Natural killer cell (primary cell): ENCODE data around the gene MMAB. TPM values are rescaled to one million over a fixed set of nuclear protein-coding genes. Genes with fewer than 3 reads are reported as not detected.

Experiments used
- ATAC-seq, 3 donors: fragments of 150-1000 bp in 2 of 3; fragments of 200-7000 bp in 1 of 3; cut with Tn5 transposase; 1 replicate in 1 of 3; 2 replicates in 2 of 3; pipeline ENCODE4 v1.10.0; 2021; ENCODE audit warnings: mild to moderate bottlenecking in 2 of 3, moderate library complexity in 2 of 3
- DNase-seq, 2 donors: peaks; one replicate each; pipeline versions ENCODE4 v3.0.0 to v3.0.0-alpha.2; 2013 to 2021; ENCODE audit warnings: mixed read lengths in 1 of 2
- H3K27ac ChIP-seq: one replicate; pipeline ENCODE4 v1.5.1; 2013; ENCODE audit warnings: mild to moderate bottlenecking, low read length
- H3K27me3 ChIP-seq: one replicate; pipeline ENCODE4 v1.6.1; 2013; ENCODE audit warnings: low read length; ENCODE audit not compliant: control insufficient read depth, insufficient read depth
- H3K36me3 ChIP-seq: one replicate; pipeline ENCODE4 v1.6.1; 2013; ENCODE audit warnings: low read length; ENCODE audit not compliant: control insufficient read depth, insufficient read depth
- H3K4me1 ChIP-seq: one replicate; pipeline ENCODE4 v1.6.1; 2013; ENCODE audit warnings: low read length; ENCODE audit not compliant: control insufficient read depth, insufficient read depth
- H3K4me3 ChIP-seq: one replicate; pipeline ENCODE4 v1.5.1; 2013; ENCODE audit warnings: low read length
- H3K9me3 ChIP-seq: one replicate; pipeline ENCODE4 v1.6.1; 2013; ENCODE audit warnings: low read length; ENCODE audit not compliant: control insufficient read depth, insufficient read depth
- H3K27ac Mint-ChIP-seq, 2 donors: one replicate each; pipeline ENCODE4 v1.8.0; 2022; ENCODE audit warnings: mild to moderate bottlenecking in 2 of 2, mixed read lengths in 2 of 2, moderate library complexity in 1 of 2
- H3K27me3 Mint-ChIP-seq, 2 donors: one replicate each; pipeline ENCODE4 v1.8.0; 2022; ENCODE audit warnings: low read depth in 2 of 2, mixed read lengths in 2 of 2
- H3K36me3 Mint-ChIP-seq: one replicate; pipeline ENCODE4 v1.8.0; 2022; ENCODE audit warnings: mixed read lengths
- H3K4me1 Mint-ChIP-seq, 2 donors: one replicate each; pipeline ENCODE4 v1.8.0; 2022; ENCODE audit warnings: mixed read lengths in 2 of 2
- H3K4me3 Mint-ChIP-seq: one replicate; pipeline ENCODE4 v1.8.0; 2022; ENCODE audit warnings: mild to moderate bottlenecking, moderate library complexity, mixed read lengths
- H3K9me3 Mint-ChIP-seq, 2 donors: one replicate each; pipeline ENCODE4 v1.8.0; 2022; ENCODE audit warnings: mixed read lengths in 2 of 2
- CTCF ChIP-seq: fragments of 200-600 bp; IDR thresholded peaks from one replicate; pipeline ENCODE4 v1.8.0; 2022; ENCODE audit warnings: antibody characterized with exemption
- WGBS: methylation state at CpG from one replicate; pipeline ENCODE4 v1.1.7; 2013; ENCODE audit warnings: missing lambda C conversion rate; ENCODE audit not compliant: insufficient coverage; 5-methylcytosine and 5-hydroxymethylcytosine counted together
- intact Hi-C: fragments of 100-400 bp; cut with micrococcal nuclease; formaldehyde crosslinking; loops from one replicate; pipeline ENCODE4 v1.14.2; 2022
- total RNA-seq, 4 donors: library from RNA; stranded (reverse); fragments of 120-200 nt in 1 of 4; gene quantifications; one replicate each; pipeline versions ENCODE4 v1.2.3 to v1.2.4, GENCODE V29; 2013 to 2022

MMAB gene
- total RNA-seq, 3 donors from 2014 or later (not counting 1 experiment from before 2014, with no cell fraction given) = 17.1 to 18.3 (median 17.6) TPM

GRCh38 chr12:109544955-109545531 is 28.3 kb downstream of the MMAB start:
- H3K27me3 ChIP-seq = no peaks in the 10 kb centered on the region
- intact Hi-C loops = no loop called here
- no peaks in the 10 kb centered on the region for H3K36me3 ChIP-seq
- no peak for TF ChIP-seq CTCF
- Mint-ChIP-seq H3K27ac (peak overlapping the region; percentile 87 to 88), H3K4me1 (peaks cover 67 to 72% of the 10 kb centered on the region in 2 donors), H3K9me3 (no peaks in the 10 kb centered on the region), H3K4me3 (peak overlapping the region; percentile 82), H3K36me3 (no peaks in the 10 kb centered on the region), H3K27me3 (peaks cover 0 to 3% of the 10 kb centered on the region in 2 donors)
- DNase-seq (peak; percentile 44 to 45), ATAC-seq (peak; percentile 85 to 93 (median 91))
- peak overlapping the region; percentile 63 for H3K27ac ChIP-seq
- peaks cover 52% of the 10 kb centered on the region for H3K4me1 ChIP-seq
- H3K9me3 ChIP-seq = no peaks in the 10 kb centered on the region
- H3K4me3 ChIP-seq = no peak overlapping the region
- WGBS = 24% methylated on average over 7 of the region's 7 CpGs

- H3K36me3 Mint-ChIP-seq = no peaks in the 10 kb centered on the region
- TF ChIP-seq CTCF = no peak
- H3K36me3 ChIP-seq = no peaks in the 10 kb centered on the region
- no peak overlapping the region for H3K4me3 ChIP-seq
- peaks cover 51 to 53% of the 10 kb centered on the region in 2 donors for H3K4me1 Mint-ChIP-seq
- peaks cover 0 to 3% of the 10 kb centered on the region in 2 donors for H3K27me3 Mint-ChIP-seq
- peaks cover 43% of the 10 kb centered on the region for H3K4me1 ChIP-seq
- intact Hi-C loops = no loop called here
- no peaks in the 10 kb centered on the region for H3K9me3 Mint-ChIP-seq
- H3K27me3 ChIP-seq = no peaks in the 10 kb centered on the region
- no peak for DNase-seq
- peak overlapping the region; percentile 56 to 77 for H3K27ac Mint-ChIP-seq
- 75% methylated on average over 6 of the region's 6 CpGs for WGBS
- H3K27ac ChIP-seq = no peak overlapping the region
- peak overlapping the region; percentile 48 for H3K4me3 Mint-ChIP-seq
- no peak for ATAC-seq
- H3K9me3 ChIP-seq = no peaks in the 10 kb centered on the region
Measured at GRCh38 chr12:109542876-109543275, 30.4 kb downstream of the MMAB start.

- Histone ChIP-seq H3K9me3 (no peaks in the 10 kb centered on the region), H3K36me3 (no peaks in the 10 kb centered on the region), H3K4me1 (peaks cover 36% of the 10 kb centered on the region), H3K27ac (no peak overlapping the region), H3K4me3 (no peak overlapping the region), H3K27me3 (no peaks in the 10 kb centered on the region)
- intact Hi-C loops = no loop called here
- no peak overlapping the region for H3K4me3 Mint-ChIP-seq
- H3K36me3 Mint-ChIP-seq = no peaks in the 10 kb centered on the region
- WGBS = 100% methylated on average over 1 of the region's 2 CpGs
- H3K27me3 Mint-ChIP-seq = no peaks in the 10 kb centered on the region
- DNase-seq (no peak), ATAC-seq (no peak)
- peaks cover 42 to 44% of the 10 kb centered on the region in 2 donors for H3K4me1 Mint-ChIP-seq
- H3K27ac Mint-ChIP-seq = peak overlapping the region; percentile 56 to 77
- TF ChIP-seq CTCF = no peak
- H3K9me3 Mint-ChIP-seq = no peaks in the 10 kb centered on the region
Measured at GRCh38 chr12:109542014-109542413, 31.3 kb downstream of the MMAB start.

- Mint-ChIP-seq H3K27ac (no peak overlapping the region), H3K36me3 (no peaks in the 10 kb centered on the region), H3K4me1 (peaks cover 40 to 42% of the 10 kb centered on the region in 2 donors), H3K9me3 (no peaks in the 10 kb centered on the region), H3K4me3 (no peak overlapping the region), H3K27me3 (no peaks in the 10 kb centered on the region)
- no peak overlapping the region for H3K27ac ChIP-seq
- H3K4me3 ChIP-seq = no peak overlapping the region
- TF ChIP-seq CTCF = no peak
- peaks cover 35% of the 10 kb centered on the region for H3K4me1 ChIP-seq
- WGBS = 97% methylated on average over 4 of the region's 4 CpGs
- H3K9me3 ChIP-seq = no peaks in the 10 kb centered on the region
- H3K27me3 ChIP-seq = no peaks in the 10 kb centered on the region
- no peaks in the 10 kb centered on the region for H3K36me3 ChIP-seq
- intact Hi-C loops = no loop called here
- ATAC-seq = no peak
- no peak for DNase-seq
Measured at GRCh38 chr12:109541413-109541726, 31.9 kb downstream of the MMAB start.
